ENCODE results near the gene HEPACAM.

HEPACAM gene

DNA sequence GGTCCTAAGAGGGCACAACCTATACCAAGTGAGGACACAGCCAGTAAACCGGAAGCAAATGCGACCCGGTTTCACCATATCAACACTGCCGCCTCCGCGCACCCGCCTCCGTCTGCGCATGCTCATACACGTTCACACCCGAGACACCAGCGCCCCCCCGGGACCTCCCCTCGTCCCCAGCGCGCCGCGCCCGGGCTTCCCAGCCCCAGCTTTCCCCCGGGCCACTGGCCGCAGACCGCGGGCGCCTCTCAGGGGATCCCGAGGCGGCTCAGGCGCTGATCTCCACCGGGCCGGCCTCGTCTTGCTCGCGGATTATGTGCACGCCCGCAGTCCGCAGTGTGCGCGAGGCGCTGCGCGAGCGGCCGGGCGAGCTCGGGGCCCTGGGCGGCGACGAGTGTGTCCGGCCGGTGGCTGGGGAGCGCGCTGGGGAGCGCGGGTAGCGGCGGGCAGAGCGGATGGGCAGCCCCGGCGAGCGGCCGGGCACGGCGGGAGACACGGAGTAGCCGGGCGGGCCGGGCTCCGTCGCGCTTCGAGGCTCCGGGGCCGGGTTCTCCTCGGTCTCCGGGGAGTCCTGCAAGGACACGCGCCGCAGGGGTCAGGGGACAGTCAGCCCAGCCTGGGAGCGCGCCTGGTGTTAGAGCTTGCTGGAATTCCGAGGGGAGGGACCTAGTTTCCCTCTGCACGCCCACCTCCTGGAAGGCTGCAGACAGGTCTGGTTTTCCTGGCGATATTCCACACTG lies 14.8 kb downstream of the HEPACAM start:
- no peak for TF ChIP-seq CTCF (IDR thresholded peaks at IDR 0.05; ENCODE audit: borderline replicate concordance, control extremely low read depth, extremely low read depth, insufficient read depth, missing control alignments)
- in situ Hi-C loops (cut with MboI; ENCODE audit: low sequenced_read_pairs, unreplicated experiment) = no loop called here
- DNase-seq (ENCODE audit: low spot score) = peak; percentile 77

DNA sequence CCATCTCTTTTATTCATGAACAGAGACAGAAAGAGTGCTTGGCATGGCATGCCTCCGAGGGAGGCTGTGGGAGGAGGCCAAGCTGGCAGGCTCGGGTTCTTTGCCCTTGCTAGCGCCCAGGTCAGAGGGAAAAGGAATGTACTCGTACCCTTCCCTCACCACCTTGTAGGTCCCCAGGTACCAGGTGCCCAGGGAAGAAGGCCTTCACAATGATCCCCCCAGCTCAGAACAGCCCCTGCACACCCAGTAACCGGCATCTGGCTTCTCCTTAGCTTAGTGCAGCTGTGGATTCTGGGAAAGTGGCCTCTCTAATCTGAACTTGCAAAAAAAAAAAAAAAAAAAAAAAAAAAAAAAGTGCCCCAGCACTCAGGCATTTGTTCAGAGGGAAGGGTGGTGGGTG lies 15.5 kb downstream of the HEPACAM start:
- TF ChIP-seq CTCF (IDR thresholded peaks at IDR 0.05; ENCODE audit: borderline replicate concordance, control extremely low read depth, extremely low read depth, insufficient read depth, missing control alignments) = no peak
- in situ Hi-C loops (cut with MboI; ENCODE audit: low sequenced_read_pairs, unreplicated experiment) = no loop called here

DNA sequence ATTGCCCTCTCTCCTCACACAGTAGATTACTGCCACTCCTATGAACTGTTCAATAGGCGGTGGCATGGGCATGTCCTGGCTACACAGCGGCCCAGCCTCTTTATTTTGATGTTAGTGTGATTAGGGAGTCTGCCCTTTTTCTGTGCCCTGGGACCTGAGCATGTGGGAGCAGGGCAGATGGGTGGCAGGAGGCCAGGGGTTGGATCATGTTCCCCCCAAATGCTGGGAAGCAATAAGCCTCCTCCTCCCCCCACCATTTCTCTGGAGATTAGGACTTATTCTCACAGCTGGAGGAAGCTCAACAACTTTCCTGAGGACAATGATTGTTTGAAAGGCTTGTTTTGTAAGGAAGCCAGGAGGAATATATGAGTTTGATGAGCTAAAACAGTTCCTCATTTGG lies 15.9 kb downstream of the HEPACAM start:
- TF ChIP-seq CTCF (IDR thresholded peaks at IDR 0.05; ENCODE audit: borderline replicate concordance, control extremely low read depth, extremely low read depth, insufficient read depth, missing control alignments) = no peak
- in situ Hi-C loops (cut with MboI; ENCODE audit: low sequenced_read_pairs, unreplicated experiment) = no loop called here
- no peak for DNase-seq (ENCODE audit: low spot score)

More for the DNA sequence above, 15.5 kb downstream of the HEPACAM start:
- DNase-seq (ENCODE audit: low spot score) = no peak

- DNase-seq (ENCODE audit: low spot score) = no peak
- in situ Hi-C loops (cut with MboI; ENCODE audit: low sequenced_read_pairs, unreplicated experiment) = no loop called here
- TF ChIP-seq CTCF (IDR thresholded peaks at IDR 0.05; ENCODE audit: borderline replicate concordance, control extremely low read depth, extremely low read depth, insufficient read depth, missing control alignments) = no peak
These were observed 16.9 kb downstream of the HEPACAM start, which contains the start of gene HEPN1 for GRCh38 chr11:124918950-124919349. Gene HEPN1, plus strand, starts transcription at chr11:124919250.

GRCh38 chr11:124917115-124917637 lies 18.7 kb downstream of the HEPACAM start:
- no peak for TF ChIP-seq CTCF (IDR thresholded peaks at IDR 0.05; ENCODE audit: borderline replicate concordance, control extremely low read depth, extremely low read depth, insufficient read depth, missing control alignments)
- in situ Hi-C loops (cut with MboI; ENCODE audit: low sequenced_read_pairs, unreplicated experiment) = no loop called here
- no peak for DNase-seq (ENCODE audit: low spot score)

- no peak for TF ChIP-seq CTCF (IDR thresholded peaks at IDR 0.05; ENCODE audit: borderline replicate concordance, control extremely low read depth, extremely low read depth, insufficient read depth, missing control alignments)
- in situ Hi-C loops (cut with MboI; ENCODE audit: low sequenced_read_pairs, unreplicated experiment) = no loop called here
- DNase-seq (ENCODE audit: low spot score) = no peak
These were observed 19.5 kb downstream of the HEPACAM start for GRCh38 chr11:124916370-124916710.

Data from GM13976 (cell line).